Tibial nerve (tissue), 3 donors: ENCODE data around the gene LILRB2.

Experiments
- CTCF ChIP-seq, 5 experiments: fragments of 200-600 bp in 3 of 5; fragments of 450-650 bp in 2 of 5; sonication (generic) in 3 of 5; IDR thresholded peaks; one replicate each; pipeline ENCODE4 v1.5.1; 2016 to 2019; ENCODE audit warnings: antibody characterized with exemption in 5 of 5, mild to moderate bottlenecking in 3 of 5, moderate library complexity in 2 of 5
- POLR2A ChIP-seq, 2 donors: fragments of 450-650 bp; IDR thresholded peaks; one replicate each; pipeline ENCODE4 v1.6.1; 2017; ENCODE audit warnings: antibody characterized with exemption in 2 of 2, mild to moderate bottlenecking in 2 of 2, moderate library complexity in 2 of 2

GRCh38 chr19:54230031-54230430 is 50.9 kb downstream of the LILRB2 start:
- TF ChIP-seq POLR2A (IDR thresholded peaks at IDR 0.05) (no peak), CTCF (IDR thresholded peaks at IDR 0.05) (no peak)
